ENCODE data around the gene INTS15.
"Not testable (repeated sequence)": the region's sequence is repeated elsewhere in the genome, so short reads cannot be mapped to it uniquely, and the experiment has no call there.

The INTS15 gene

GRCh38 chr7:6619961-6620360 is 30.1 kb downstream of the INTS15 start:
- no peak for DNase-seq

DNA sequence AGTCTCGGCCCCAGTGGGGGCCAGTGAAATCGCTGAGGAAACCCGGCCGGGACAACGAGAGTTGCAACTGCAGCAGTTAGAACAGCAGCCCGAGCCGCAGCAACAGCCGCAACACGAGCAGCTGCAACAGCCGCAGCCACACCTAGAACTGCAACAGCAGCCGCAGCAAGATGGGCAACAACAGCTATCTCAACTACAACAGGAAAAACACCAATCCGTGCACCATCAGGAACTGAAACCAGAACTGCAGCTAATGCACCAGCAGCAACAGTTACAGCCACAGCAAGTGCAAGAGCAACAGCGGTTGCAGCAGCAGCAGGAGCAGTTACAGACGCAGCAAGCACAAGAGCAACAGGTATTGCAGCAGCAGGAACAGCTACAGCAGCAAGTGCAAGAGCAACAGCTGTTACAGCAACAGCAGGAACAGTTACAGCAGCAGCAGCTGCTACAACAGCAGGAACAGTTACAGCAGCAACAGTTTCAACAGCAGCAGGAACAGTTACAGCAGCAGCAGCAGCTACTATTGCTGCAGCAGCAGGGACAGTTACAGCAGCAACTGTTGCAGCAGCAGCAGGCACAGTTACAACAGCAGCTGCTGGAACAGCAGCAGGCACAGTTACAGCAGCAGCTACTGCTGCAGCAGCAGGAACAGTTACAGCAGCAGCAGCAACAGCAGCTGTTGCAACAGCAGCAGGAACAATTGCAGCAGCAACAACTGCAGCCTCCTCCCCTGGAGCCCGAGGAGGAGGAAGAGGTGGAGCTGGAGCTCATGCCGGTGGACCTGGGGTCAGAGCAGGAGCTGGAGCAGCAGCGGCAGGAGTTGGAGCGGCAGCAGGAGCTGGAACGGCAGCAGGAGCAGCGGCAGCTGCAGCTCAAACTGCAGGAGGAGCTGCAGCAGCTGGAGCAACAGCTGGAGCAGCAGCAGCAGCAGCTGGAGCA is 31.6 kb downstream of the INTS15 start:
- DNase-seq: no peak

GRCh38 chr7:6622134-6622710 is 32.4 kb downstream of the INTS15 start:
- no peak for DNase-seq

- DNase-seq: no peak
Measured at GRCh38 chr7:6623589-6624245, 33.9 kb downstream of the INTS15 start.

DNA sequence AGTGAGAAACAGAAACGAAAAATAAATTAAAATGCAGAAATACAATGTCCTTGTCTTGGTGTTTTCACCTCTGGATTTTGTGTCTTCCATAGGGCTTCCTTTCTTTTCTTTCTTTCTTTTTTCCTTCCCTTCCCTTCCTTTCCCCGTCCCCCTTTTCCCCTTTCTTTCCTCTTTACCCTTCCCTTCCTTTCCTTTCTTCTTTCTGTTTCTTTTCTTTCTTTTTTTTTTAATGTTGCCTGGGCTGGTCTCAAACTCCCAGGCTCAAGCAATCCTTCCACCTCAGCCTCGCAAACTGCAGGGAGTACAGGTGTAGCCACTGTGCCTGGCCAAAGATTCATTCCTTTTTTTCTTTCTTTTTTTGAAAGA is 34.4 kb downstream of the INTS15 start:
- DNase-seq: no peak

DNA sequence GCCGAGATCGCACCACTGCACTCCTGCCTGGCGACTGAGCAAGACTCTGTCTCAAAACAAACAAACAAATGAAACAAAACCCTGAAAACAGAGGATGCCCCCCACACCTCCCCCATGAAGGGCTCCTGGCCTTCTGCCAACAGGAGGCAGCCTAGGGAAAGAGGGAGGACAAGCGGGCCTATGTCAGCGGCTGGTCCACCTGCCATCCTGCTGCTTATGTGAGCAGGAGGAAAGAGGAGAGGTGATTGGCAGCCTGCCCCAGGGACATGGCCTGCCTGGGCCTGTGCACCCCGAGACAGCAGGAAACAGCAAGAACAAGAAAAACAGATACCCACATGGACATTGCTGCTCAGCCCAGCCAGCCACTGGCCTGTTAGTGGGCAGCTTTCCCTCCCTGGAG is 38.2 kb downstream of the INTS15 start:
- peak; percentile 14 for DNase-seq

DNA sequence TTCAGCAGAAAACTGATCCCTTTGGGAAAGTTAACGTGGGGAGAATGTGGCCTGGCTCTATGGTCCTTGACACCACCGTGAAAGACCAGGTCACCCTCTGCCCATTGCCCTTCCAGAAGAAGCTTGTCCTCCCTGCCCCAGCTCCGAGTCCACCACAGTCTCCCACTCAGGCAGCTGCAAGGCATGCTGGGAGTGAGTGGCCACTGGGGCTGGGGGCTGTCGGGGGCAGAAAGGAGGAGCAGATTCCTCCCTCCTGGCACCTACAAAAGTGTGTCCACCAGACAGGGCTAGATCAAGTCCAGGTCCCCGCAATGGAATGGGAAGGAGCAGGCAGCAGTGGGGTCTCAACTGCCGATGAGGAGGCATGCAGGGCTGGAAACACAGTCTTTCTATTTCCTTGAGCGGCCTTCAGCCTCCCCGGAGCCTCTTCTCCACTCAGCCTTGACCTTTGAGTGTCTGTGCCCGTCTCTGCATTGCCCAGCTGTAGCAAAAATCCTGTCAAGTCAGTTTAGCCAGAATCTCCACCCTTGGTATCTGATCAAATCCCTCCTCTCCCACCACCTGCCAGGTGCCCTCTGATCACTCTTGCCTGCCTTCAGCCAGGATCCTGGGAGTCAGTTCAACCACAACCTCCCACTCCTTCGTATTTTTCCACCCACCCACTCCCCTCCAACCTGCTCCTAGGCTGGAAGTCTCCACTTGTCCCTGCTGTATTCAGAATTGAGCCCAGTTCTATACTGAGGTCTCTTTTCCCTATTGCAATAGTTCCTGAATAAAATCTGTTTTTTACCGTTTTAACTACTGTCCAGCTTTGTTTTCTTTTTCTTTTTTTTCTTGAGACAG is 40.4 kb downstream of the INTS15 start:
- DNase-seq: peak; percentile 33

- DNase-seq: no peak
Measured at GRCh38 chr7:6631605-6632004, 41.8 kb downstream of the INTS15 start.

GRCh38 chr7:6634021-6634420 is 44.2 kb downstream of the INTS15 start:
- DNase-seq: no peak

- DNase-seq: not testable (repeated sequence)
Measured at GRCh38 chr7:6634971-6635370, 45.1 kb downstream of the INTS15 start.

- peak; percentile 81 for DNase-seq
Measured at GRCh38 chr7:6636741-6637543, 47.1 kb downstream of the INTS15 start, which contains the start of gene ZNF316. TSS of gene ZNF316 (plus strand) at chr7:6637318. CDS start at chr7:6642410, 5,092 bp downstream.

DNA sequence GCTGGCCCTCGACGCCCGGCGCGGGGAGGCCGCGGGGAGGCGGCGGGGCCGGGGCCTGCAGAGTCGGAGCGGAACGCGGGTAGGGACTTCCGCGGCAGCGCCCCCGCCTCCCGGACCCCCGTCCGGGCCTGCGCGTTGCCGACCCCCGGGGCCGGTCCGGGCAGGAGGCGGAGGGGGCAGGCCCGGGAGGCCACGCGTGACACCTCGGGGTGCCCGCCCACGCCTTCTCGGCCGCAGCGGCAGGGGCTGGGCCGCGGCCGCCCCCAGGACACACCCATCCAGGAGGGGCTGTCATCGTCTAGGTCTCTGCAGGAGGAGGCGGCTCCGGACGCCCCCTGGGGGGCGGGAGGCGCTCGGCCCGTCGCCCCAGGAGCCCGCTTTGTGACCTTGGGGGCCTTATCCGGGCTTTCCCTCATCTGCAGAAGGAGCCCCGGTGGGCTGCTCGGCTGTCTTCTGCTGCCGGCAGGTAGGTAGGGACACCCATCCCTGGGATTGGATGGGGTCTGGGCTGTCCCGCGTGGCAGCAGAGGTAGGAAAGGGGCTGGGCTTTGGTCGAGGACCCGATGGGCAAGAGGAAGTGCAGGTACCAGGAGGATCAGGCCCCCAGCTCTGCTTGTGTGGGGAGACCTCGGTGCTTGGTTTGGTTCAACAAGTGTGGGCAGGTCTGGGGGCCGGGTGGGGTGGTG is 47.9 kb downstream of the INTS15 start:
- peak; percentile 66 for DNase-seq

- no peak for DNase-seq
Measured at GRCh38 chr7:6639032-6639431, 49.2 kb downstream of the INTS15 start.

- no peak for DNase-seq
Measured at GRCh38 chr7:6639627-6640026, 49.8 kb downstream of the INTS15 start.

DNA sequence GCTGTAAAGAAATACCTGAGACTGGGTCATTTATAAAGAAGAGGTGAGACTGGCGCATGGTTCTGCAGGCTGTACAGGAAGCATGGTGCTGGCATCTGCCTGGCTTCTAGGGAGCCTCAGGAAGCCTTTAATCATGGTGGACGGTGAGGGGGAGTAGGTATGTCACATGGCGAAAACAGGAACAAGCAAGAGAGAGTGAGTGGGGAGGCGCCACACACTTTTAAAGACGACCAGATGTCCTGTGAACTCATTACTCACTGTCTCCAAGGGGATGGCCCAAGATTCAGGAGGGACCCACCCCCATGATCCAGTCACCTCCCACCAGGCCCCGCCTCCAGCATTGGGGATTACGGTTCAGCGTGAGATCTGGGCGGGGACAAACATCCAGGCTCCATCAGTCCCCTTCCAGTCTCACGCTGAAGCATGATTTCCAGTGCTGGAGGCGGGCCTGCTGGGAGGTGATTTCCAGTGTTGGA is 50.5 kb downstream of the INTS15 start:
- no peak for DNase-seq

- DNase-seq: no peak
Measured at GRCh38 chr7:6641305-6642035, 51.6 kb downstream of the INTS15 start.

DNA sequence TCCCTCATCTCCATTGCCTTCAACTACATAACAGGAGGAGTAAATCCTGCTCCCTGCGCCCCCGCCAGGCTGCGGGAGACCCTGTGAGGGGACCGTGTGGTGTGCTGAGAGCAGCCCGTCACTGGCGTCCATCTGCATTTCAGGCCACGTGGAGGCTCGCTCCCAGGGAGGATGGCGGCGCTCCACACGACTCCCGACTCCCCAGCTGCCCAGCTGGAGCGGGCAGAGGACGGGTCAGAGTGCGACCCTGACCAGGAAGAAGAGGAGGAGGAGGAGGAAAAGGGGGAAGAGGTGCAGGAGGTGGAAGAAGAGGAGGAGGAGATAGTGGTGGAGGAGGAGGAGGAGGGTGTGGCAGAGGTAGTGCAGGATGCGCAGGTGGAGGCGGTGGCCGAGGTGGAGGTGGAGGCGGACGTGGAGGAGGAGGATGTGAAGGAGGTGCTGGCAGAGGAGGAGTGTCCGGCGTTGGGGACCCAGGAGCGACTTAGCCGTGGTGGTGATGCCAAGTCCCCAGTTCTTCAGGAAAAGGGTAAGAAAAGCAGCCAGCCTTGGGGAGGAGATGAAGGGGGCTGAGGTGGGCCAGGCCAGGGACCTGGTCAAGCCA is 52.5 kb downstream of the INTS15 start:
- DNase-seq: no peak

DNA sequence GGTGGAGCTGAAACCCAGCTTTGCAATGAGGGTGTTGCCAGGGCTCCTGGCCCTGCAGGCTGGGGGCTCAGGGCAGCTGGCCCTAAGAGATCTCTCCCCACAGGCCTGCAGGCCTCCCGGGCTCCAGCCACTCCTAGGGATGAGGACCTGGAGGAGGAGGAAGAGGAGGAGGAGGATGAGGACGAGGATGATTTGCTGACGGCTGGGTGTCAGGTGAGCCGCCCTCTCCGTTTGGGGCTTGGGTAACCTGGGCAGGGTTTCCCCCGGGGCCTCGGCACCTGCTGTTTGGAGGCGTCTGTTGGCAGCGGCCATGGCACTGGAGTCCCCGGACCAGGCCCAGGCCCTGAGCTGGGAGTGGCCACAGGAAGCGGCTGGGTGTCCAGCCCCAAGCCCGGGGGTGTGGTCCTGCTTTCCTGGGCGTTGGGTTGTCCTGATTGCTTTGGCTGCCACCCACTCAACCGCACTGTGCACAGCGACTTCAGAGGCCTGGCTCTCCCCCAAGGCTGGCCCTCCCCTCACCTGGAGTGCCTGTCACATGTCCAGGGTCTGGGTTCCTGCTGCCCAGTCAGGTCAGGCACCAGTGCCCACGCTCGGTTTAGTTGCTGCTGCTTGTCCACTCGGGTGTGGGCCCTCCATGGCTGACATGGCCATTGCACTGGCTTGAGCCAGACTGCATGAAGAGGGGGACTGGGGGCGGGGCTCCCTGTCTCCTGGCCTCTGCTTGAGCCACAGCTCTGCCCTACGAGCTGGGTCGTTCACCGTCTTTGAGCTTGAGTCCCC is 53.2 kb downstream of the INTS15 start:
- no peak for DNase-seq

DNA sequence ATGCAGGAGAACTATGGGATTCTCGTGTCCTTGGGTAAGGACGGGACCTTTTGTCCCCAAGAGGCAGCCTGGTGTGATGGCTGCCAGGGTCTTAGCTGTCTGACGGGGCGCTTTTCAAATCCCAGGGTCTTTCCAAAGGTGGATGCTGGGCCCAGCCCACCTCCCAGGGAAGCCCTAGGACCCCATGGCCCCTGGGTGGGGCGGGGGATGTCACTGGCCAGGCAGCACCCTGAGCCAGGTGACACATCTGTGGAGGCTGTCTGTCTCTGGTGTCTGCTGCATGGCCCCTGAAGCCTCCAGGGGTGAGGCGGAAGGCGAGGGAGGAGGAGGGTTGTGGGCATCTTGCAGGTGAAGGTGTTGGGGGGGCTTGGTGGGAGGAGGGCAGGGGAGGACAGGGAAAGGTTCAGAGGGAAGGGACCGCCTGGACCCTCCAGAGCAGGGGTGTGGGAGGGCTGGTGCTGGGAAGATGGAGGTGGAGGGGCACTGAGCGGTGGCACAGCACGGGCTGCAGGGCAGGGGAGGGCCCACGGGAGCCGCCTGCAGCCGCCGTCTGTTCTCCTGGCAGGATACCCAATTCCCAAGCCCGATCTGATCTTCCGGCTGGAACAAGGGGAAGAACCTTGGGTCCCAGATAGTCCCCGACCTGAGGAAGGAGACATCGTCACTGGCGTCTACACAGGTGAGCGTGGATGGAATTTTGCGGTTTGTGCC is 54.2 kb downstream of the INTS15 start:
- DNase-seq: no peak

Data from NCI-H69 (cell line).